GM06990 (cell line): Measurements from ENCODE around the gene ERMAP.
"Not testable (repeated sequence)": the region's sequence is repeated elsewhere in the genome, so short reads cannot be mapped to it uniquely, and the experiment has no call there.

Experiments
- DNase-seq: peaks from one replicate; pipeline ENCODE4 v3.0.0-alpha.2; 2011; ENCODE audit not compliant: insufficient read length; ENCODE audit errors: extremely low read depth
- H3K27me3 ChIP-seq: replicated peaks from 2 replicates; pipeline ENCODE4 v1.6.0; 2011; ENCODE audit warnings: low read length; ENCODE audit not compliant: control insufficient read depth, insufficient read depth
- H3K36me3 ChIP-seq: 2 replicates; pipeline ENCODE4 v1.5.1; 2011; ENCODE audit warnings: low read length; ENCODE audit not compliant: control insufficient read depth, insufficient read depth
- H3K4me3 ChIP-seq: replicated peaks from 2 replicates; pipeline ENCODE4 v1.5.1; 2011; ENCODE audit warnings: low read depth, mild to moderate bottlenecking, control low read depth, low read length
- TF ChIP-seq, protein P1 (sequence below): IDR thresholded peaks from 2 replicates; pipeline ENCODE4 v1.5.1; 2011; ENCODE audit warnings: low read length, control low read depth, mild to moderate bottlenecking, inconsistent platforms; ENCODE audit not compliant: insufficient read depth, poor library complexity, severe bottlenecking

Gene ERMAP

DNA sequence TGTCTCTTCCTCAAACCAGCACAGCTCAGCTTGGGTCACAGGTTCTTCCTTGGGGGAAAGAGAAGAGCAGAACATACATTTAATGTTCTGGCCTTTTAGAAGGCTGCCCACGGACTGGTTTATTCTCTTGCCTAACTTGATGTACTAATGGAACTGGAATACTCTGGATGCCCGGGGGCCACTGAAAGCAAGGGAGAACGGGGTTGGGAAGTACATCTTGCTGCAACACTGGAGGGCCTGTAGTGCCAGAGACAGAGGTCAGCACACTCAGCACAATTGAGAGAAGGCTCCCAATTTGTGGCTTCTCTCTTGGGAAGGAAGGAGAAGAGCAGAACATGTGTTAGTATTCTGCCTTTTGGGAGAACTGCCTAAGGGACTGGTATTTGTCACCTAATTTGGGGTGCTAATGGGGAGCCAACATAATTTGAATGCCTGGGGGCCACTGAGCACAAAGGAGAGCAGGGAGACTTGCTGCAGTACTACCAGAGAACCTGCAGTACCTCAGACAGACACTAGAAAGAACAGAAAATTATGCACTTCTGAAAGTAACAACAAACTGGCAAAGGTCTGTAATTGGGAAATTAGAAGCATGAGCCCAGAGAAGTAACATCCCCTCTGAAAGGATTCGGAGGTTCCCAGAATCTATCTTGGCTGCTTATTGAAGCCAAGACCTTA is 43.6 kb downstream of the ERMAP start:
- DNase-seq, result no peak
- H3K27me3 ChIP-seq, result no peaks in the 10 kb centered on the region
- H3K4me3 ChIP-seq, result no peak overlapping the region
- H3K36me3 ChIP-seq, result no peaks in the 10 kb centered on the region
- TF ChIP-seq, protein P1, sequence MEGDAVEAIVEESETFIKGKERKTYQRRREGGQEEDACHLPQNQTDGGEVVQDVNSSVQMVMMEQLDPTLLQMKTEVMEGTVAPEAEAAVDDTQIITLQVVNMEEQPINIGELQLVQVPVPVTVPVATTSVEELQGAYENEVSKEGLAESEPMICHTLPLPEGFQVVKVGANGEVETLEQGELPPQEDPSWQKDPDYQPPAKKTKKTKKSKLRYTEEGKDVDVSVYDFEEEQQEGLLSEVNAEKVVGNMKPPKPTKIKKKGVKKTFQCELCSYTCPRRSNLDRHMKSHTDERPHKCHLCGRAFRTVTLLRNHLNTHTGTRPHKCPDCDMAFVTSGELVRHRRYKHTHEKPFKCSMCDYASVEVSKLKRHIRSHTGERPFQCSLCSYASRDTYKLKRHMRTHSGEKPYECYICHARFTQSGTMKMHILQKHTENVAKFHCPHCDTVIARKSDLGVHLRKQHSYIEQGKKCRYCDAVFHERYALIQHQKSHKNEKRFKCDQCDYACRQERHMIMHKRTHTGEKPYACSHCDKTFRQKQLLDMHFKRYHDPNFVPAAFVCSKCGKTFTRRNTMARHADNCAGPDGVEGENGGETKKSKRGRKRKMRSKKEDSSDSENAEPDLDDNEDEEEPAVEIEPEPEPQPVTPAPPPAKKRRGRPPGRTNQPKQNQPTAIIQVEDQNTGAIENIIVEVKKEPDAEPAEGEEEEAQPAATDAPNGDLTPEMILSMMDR, result no peak

DNA sequence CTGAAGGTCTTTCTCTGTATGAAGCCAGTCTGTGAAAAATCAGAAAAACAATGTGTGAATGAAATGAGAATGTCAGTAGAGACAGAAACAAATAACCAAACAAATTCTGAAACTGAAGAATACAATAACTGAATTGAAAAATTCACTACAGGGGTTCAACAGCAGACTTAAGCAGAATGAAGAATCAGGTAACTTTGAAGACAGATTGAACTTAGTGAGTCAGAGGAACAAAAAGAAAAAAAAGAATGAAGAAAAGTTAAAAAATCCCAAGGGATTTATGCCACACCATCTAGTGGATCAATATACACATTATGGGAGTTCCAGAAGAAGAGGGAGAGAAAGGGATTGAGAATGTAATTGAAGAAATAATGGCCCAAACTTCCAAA is 44.1 kb downstream of the ERMAP start:
- no peak for DNase-seq
- no peaks in the 10 kb centered on the region for H3K27me3 ChIP-seq
- no peaks in the 10 kb centered on the region for H3K36me3 ChIP-seq
- TF ChIP-seq, protein P1, result no peak
- no peak overlapping the region for H3K4me3 ChIP-seq

DNA sequence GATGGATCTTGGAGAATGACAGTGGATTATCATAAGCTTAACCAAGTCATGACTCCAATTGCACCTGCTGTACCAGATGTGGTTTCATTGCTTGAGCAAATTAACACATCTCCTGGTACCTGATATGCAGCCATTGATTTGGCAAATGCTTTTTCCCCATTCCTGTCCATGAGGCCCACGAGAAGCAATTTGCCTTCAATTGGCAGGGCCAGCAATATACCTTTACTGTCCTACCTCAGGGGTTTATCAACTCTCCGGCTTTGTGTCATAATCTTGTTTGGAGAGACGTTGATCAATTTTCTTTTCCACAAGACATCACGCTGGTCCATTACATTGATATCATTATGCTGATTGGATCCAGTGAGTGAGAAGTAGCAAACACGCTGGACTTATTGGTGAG is 49.6 kb downstream of the ERMAP start:
- TF ChIP-seq, protein P1, result no peak
- H3K36me3 ChIP-seq, result no peaks in the 10 kb centered on the region
- DNase-seq, result no peak
- no peak overlapping the region for H3K4me3 ChIP-seq
- H3K27me3 ChIP-seq, result no peaks in the 10 kb centered on the region

DNA sequence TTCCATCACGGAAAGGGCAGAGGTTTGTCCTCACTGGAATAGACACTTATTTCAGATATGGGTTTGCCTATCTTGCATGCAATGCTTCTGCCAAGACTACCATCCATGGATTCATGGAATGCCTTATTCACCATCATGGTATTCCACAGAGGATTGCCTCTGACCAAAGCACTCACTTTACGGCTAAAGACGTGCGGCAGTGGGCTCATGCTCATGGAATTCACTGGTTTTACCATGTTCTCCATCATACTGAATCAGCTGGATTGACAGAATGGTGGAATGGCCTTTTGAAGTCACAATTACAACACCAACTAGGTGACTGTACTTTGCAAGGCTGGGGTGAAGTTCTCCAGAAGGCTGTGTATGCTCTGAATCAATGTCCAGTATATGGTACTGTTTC is 51.5 kb downstream of the ERMAP start:
- H3K27me3 ChIP-seq, DNase-seq, H3K4me3 ChIP-seq, H3K36me3 ChIP-seq: not testable (repeated sequence)

DNA sequence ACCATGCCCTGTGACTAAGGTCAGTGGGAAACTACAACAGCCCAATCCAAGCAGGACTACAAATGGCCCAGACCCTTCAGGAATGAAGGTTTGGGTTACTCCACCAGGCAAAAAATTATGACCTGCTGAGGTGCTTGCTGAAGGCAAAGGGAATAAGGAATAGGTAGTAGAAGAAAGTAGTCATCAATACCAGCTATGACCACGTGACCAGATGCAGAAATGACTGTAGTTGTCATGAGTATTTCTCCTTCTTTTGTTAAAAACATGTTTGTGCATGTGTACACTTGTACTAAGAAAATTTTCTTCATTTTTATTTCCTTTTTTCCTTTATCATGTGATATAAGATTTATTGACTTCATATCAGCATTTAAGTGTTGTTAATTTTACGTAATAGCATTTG is 52.3 kb downstream of the ERMAP start:
- DNase-seq, H3K4me3 ChIP-seq, H3K36me3 ChIP-seq, H3K27me3 ChIP-seq: not testable (repeated sequence)

DNA sequence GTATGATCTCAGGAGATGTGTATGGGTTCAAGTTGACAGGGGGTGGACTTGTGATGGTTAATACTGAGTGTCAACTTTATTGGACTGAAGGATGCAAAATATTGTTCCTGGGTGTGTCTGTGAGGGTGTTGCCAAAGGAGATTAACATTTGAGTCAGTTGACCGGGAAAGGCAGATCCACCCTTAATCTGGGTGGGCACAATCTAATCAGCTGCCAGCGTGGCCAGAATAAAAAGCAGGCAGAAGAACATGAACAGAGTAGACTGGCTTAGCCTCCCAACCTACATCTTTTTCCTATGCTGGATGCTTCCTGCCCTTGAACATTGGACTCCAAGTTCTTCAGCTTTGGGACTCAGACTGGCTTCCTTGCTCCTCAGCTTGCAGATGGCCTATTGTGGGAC is 52.8 kb downstream of the ERMAP start:
- H3K27me3 ChIP-seq, H3K36me3 ChIP-seq, DNase-seq, H3K4me3 ChIP-seq: not testable (repeated sequence)

DNA sequence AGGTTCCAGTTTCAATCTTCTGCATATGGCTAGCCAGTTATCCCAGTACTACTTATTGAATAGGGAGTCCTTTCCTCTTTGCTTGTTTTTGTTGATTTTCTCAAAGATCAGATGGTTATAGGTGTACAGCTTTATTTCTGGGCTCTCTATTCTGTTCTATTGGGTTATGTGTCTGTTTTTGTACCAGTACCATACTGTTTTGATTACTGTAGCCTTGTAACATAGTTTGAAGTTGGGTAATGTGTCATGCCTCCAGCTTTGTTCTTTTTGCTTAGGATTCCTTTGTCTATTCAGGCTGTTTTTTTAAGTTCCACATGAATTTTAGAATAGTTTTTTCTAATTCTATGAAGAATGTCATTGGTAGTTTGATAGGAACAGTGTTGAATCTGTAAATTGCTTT is 56.2 kb downstream of the ERMAP start:
- H3K4me3 ChIP-seq, H3K27me3 ChIP-seq, H3K36me3 ChIP-seq, DNase-seq: not testable (repeated sequence)

DNA sequence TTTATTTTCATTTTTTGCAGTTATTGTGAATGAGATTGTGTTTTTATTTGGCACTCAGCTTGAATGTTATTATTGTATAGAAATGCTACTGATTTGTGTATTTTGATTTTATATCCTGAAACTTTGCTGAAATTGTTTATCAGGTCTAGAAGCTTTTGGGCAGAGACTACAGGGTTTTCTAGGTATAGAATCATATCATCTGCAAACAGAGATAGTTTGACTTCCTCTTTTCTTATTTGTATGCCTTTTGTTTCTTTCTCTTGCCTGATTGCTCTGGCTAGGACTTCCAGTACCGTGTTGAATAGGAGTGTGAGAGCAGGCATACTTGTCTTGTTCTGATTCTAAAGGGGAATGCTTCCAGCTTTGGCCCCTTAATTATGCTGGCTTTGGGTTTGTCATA is 56.7 kb downstream of the ERMAP start:
- DNase-seq, result no peak
- no peaks in the 10 kb centered on the region for H3K27me3 ChIP-seq
- no peak overlapping the region for H3K4me3 ChIP-seq
- no peaks in the 10 kb centered on the region for H3K36me3 ChIP-seq
- TF ChIP-seq, protein P1, result no peak
